HEK293 (cell line): ENCODE data around the gene MIA2.

Source experiments
- CTCF ChIA-PET: fragments of 350-600 bp; formaldehyde crosslinking; extraction: SDS; loops from one replicate; lab custom pipeline; 2021; ENCODE audit warnings: antibody characterized with exemption; lab: Yijun Ruan, JAX
- POLR2A ChIA-PET: fragments of 300-600 bp; formaldehyde crosslinking; extraction: SDS; loops from one replicate; lab custom pipeline; 2020; ENCODE audit warnings: antibody characterized with exemption, inconsistent platforms; lab: Yijun Ruan, JAX
- H3K27ac ChIP-seq: fragments of 200-500 bp; sonication (Bioruptor generic); 2 replicates; pipeline ENCODE4 v1.5.1; 2014; ENCODE audit warnings: low read depth, low read length, control low read depth, inconsistent platforms; ENCODE audit errors: extremely low read depth
- H3K36me3 ChIP-seq, 2 experiments: fragments of 200-500 bp in 1 of 2; sonication (Bioruptor generic) in 1 of 2; 1 replicate in 1 of 2; 2 replicates in 1 of 2; pipeline ENCODE4 v1.5.1; 2014 to 2017; ENCODE audit warnings: inconsistent platforms in 2 of 2, low read length in 2 of 2; ENCODE audit not compliant: control insufficient read depth in 2 of 2, insufficient read depth in 1 of 2
- H3K4me1 ChIP-seq: fragments of 200-500 bp; sonication (Bioruptor generic); 2 replicates; pipeline ENCODE4 v1.5.1; 2014; ENCODE audit warnings: mild to moderate bottlenecking, low read length, inconsistent platforms; ENCODE audit not compliant: control insufficient read depth, insufficient read depth
- H3K4me3 ChIP-seq: 2 replicates; pipeline ENCODE4 v1.5.1; 2011; ENCODE audit warnings: low read depth, mild to moderate bottlenecking, control low read depth, low read length, moderate library complexity
- H3K9me3 ChIP-seq: fragments of 200-500 bp; sonication (Bioruptor generic); 2 replicates; pipeline ENCODE4 v1.5.1; 2014; ENCODE audit warnings: low read depth, low read length, inconsistent platforms; ENCODE audit not compliant: control insufficient read depth, insufficient read depth
- BCL6B ChIP-seq: fragments of 450-650 bp; formaldehyde crosslinking; IDR thresholded peaks from 2 replicates; pipeline ENCODE4 v1.5.1; 2017; ENCODE audit warnings: missing biosample characterization, missing genetic modification characterization
- GLI4 ChIP-seq: fragments of 450-650 bp; formaldehyde crosslinking; IDR thresholded peaks from 2 replicates; pipeline ENCODE4 v1.5.1; 2016; ENCODE audit warnings: missing biosample characterization, missing genetic modification characterization
- KLF16 ChIP-seq: fragments of 450-650 bp; formaldehyde crosslinking; IDR thresholded peaks from 2 replicates; pipeline ENCODE4 v1.5.1; 2017; ENCODE audit warnings: missing biosample characterization, missing genetic modification characterization
- TCF7L2 ChIP-seq: IDR thresholded peaks from 2 replicates; pipeline ENCODE4 v1.6.1; 2011; ENCODE audit warnings: low read depth, mild to moderate bottlenecking, inconsistent platforms, low read length, moderate library complexity, borderline replicate concordance
- ZBTB20 ChIP-seq: fragments of 450-650 bp; formaldehyde crosslinking; IDR thresholded peaks from 2 replicates; pipeline ENCODE4 v1.5.1; 2016; ENCODE audit warnings: missing biosample characterization, missing genetic modification characterization
- ZBTB6 ChIP-seq: fragments of 450-650 bp; formaldehyde crosslinking; IDR thresholded peaks from 2 replicates; pipeline ENCODE4 v1.5.1; 2017; ENCODE audit warnings: missing biosample characterization, missing genetic modification characterization
- ZEB2 ChIP-seq: fragments of 450-650 bp; formaldehyde crosslinking; IDR thresholded peaks from 2 replicates; pipeline ENCODE4 v1.5.1; 2016; ENCODE audit warnings: missing biosample characterization, missing genetic modification characterization
- ZNF146 ChIP-seq: fragments of 450-650 bp; formaldehyde crosslinking; IDR thresholded peaks from 2 replicates; pipeline ENCODE4 v1.5.1; 2016; ENCODE audit warnings: missing biosample characterization, missing genetic modification characterization
- ZNF202 ChIP-seq: fragments of 450-650 bp; formaldehyde crosslinking; IDR thresholded peaks from 2 replicates; pipeline ENCODE4 v1.5.1; 2016; ENCODE audit warnings: missing biosample characterization, missing genetic modification characterization, borderline replicate concordance
- ZNF239 ChIP-seq: fragments of 450-650 bp; formaldehyde crosslinking; IDR thresholded peaks from 2 replicates; pipeline ENCODE4 v1.5.1; 2016; ENCODE audit warnings: missing biosample characterization, missing genetic modification characterization
- ZNF280C ChIP-seq: fragments of 450-650 bp; formaldehyde crosslinking; IDR thresholded peaks from 2 replicates; pipeline ENCODE4 v1.5.1; 2016; ENCODE audit warnings: missing biosample characterization, missing genetic modification characterization
- ZNF280D ChIP-seq: fragments of 450-650 bp; formaldehyde crosslinking; IDR thresholded peaks from 2 replicates; pipeline ENCODE4 v1.5.1; 2016; ENCODE audit warnings: missing biosample characterization, missing genetic modification characterization
- ZNF394 ChIP-seq: fragments of 450-650 bp; formaldehyde crosslinking; IDR thresholded peaks from 2 replicates; pipeline ENCODE4 v1.5.1; 2016; ENCODE audit warnings: missing biosample characterization, missing genetic modification characterization, mild to moderate bottlenecking, moderate library complexity, borderline replicate concordance
- ZNF510 ChIP-seq: fragments of 450-650 bp; formaldehyde crosslinking; IDR thresholded peaks from 2 replicates; pipeline ENCODE4 v1.5.1; 2018; ENCODE audit warnings: mild to moderate bottlenecking, missing genetic modification characterization, missing biosample characterization; ENCODE audit not compliant: insufficient replicate concordance
- ZNF518A ChIP-seq: fragments of 450-650 bp; formaldehyde crosslinking; conservative IDR thresholded peaks from 2 replicates; pipeline ENCODE4 v1.5.1; 2016; ENCODE audit warnings: low read depth, missing biosample characterization, missing genetic modification characterization
- ZNF571 ChIP-seq: fragments of 450-650 bp; formaldehyde crosslinking; IDR thresholded peaks from 2 replicates; pipeline ENCODE4 v1.5.0; 2017; ENCODE audit warnings: missing biosample characterization, missing genetic modification characterization
- ZNF585B ChIP-seq: fragments of 450-650 bp; formaldehyde crosslinking; IDR thresholded peaks from 2 replicates; pipeline ENCODE4 v1.5.1; 2016; ENCODE audit warnings: missing biosample characterization, missing genetic modification characterization
- ZNF664 ChIP-seq: fragments of 450-650 bp; formaldehyde crosslinking; IDR thresholded peaks from 2 replicates; pipeline ENCODE4 v1.5.1; 2016; ENCODE audit warnings: missing biosample characterization, missing genetic modification characterization
- TF ChIP-seq, protein P1 (sequence below): fragments of 450-650 bp; formaldehyde crosslinking; IDR thresholded peaks from 2 replicates; pipeline ENCODE4 v1.5.1; 2016; ENCODE audit warnings: missing biosample characterization, missing genetic modification characterization

The MIA2 gene

GRCh38 chr14:39434401-39434800 is 200.7 kb downstream of the MIA2 start:
- no peak overlapping the region for H3K27ac ChIP-seq
- ChIA-PET POLR2A (interaction anchor here (0.7 to 3.1 kb wide), 2 partner anchors 264 to 331 kb away, joined by 4 to 24 read pairs; partner anchors contain the start of genes SEC23A and TRAPPC6B), CTCF (no interaction called here)
- no peaks in the 10 kb centered on the region for H3K36me3 ChIP-seq
- H3K9me3 ChIP-seq = no peaks in the 10 kb centered on the region
- peaks cover 4% of the 10 kb centered on the region; the same call in 1 of the 2 replicates for H3K4me1 ChIP-seq
- TF ChIP-seq ZNF518A (tag by site-specific recombination) (no peak), ZNF510 (no peak), BCL6B (no peak), ZNF280D (tag by site-specific recombination) (no peak), TCF7L2 (no peak), ZNF585B (tag by site-specific recombination) (no peak), ZNF146 (no peak), ZNF664 (tag by site-specific recombination) (no peak), ZNF280C (tag by site-specific recombination) (no peak), ZNF571 (tag by site-specific recombination) (no peak), ZNF202 (no peak), ZEB2 (no peak), KLF16 (no peak), ZNF239 (tag by site-specific recombination) (no peak), ZNF394 (tag by site-specific recombination) (no peak), GLI4 (tag by site-specific recombination) (no peak), ZBTB6 (tag by site-specific recombination) (no peak), ZBTB20 (tag by site-specific recombination) (no peak)
- TF ChIP-seq, protein P1, sequence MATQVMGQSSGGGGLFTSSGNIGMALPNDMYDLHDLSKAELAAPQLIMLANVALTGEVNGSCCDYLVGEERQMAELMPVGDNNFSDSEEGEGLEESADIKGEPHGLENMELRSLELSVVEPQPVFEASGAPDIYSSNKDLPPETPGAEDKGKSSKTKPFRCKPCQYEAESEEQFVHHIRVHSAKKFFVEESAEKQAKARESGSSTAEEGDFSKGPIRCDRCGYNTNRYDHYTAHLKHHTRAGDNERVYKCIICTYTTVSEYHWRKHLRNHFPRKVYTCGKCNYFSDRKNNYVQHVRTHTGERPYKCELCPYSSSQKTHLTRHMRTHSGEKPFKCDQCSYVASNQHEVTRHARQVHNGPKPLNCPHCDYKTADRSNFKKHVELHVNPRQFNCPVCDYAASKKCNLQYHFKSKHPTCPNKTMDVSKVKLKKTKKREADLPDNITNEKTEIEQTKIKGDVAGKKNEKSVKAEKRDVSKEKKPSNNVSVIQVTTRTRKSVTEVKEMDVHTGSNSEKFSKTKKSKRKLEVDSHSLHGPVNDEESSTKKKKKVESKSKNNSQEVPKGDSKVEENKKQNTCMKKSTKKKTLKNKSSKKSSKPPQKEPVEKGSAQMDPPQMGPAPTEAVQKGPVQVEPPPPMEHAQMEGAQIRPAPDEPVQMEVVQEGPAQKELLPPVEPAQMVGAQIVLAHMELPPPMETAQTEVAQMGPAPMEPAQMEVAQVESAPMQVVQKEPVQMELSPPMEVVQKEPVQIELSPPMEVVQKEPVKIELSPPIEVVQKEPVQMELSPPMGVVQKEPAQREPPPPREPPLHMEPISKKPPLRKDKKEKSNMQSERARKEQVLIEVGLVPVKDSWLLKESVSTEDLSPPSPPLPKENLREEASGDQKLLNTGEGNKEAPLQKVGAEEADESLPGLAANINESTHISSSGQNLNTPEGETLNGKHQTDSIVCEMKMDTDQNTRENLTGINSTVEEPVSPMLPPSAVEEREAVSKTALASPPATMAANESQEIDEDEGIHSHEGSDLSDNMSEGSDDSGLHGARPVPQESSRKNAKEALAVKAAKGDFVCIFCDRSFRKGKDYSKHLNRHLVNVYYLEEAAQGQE (tag by site-specific recombination) = no peak
- H3K4me3 ChIP-seq = no peak overlapping the region
